Tongue (tissue), 2 donors: ENCODE results near the gene ZCCHC12. TPM values are rescaled to one million over a fixed set of nuclear protein-coding genes. Genes with fewer than 3 reads are reported as not detected.
"Not testable (repeated sequence)": the region's sequence is repeated elsewhere in the genome, so short reads cannot be mapped to it uniquely, and the experiment has no call there.

Source experiments
- DNase-seq: peaks from one replicate; pipeline ENCODE4 v3.0.0-alpha.2; 2015
- total RNA-seq: library from RNA; depleted of rRNA; stranded (reverse); fragments of >200 nt; gene quantifications from one replicate; pipeline ENCODE4 v1.2.3, GENCODE V29; 2014

ZCCHC12 gene
- total RNA-seq = 0.51 TPM

DNA sequence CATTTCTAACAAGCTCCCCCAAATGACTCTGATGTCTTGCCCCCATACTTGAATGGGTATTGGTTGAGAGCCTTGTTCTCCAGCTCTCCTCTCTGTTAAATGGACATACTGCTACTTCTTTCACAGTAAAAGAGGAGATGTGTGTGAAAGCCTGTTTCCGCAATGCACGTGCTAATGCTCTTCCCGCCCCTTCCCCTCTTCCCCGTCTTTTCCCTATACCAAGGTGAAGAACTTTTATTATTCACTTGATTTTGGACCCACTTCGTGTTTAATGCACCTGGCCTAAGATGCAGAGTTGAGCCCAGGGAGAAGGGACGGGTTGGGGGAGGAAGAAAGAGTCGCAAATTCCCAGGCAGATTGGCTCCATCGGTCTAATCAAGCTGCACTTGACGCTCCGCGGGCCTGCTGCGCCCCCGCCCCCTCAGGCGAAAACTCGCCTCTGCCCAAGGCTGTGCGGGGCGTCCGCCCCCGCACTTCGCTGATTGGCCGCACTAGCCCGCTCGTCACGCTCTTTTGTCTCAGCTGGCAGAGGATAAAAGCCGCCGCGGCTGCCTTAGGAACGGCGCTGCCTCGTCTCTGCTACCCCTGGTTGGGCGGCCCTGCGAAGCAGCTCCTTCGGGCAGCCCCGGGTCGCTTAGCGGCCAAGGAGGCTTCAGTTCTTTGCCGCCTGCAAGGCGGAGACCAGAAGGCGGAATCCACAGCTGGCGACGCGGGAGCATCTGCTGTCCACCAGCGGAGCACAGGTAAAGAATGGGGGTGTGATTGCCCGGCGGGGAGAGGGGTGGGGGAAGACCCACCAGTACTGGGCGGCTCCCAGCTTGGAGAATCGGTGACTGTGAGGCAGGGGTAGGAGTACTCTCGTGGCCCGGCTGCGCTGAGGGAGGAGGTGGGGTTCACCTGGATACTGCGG is at the start of gene ZCCHC12:
Gene ZCCHC12, plus strand, starts transcription at position 562 of the 910 bp plus-strand sequence. CDS start 1,421 bp downstream, outside the sequence.
- peak; percentile 76 for DNase-seq

DNA sequence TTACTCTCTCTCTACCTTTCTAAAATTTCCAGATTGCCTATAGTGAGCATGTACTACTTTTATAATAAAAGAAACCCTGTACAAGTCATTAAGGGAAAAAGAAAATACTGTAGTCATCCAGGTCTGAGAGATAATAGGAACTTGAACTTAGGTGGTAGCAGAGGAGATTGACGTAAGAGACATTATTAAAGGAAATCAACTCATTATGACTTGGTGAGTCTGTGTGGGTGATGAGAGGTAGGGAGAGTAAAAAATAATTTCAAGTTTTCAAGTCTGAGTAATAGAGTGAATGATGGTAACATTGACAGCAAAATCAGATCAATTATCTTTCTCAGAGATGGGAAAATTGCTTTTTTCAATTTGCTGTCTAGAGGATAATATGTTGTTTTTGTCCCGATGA is 44.0 kb upstream of the ZCCHC12 start:
- no peak for DNase-seq

DNA sequence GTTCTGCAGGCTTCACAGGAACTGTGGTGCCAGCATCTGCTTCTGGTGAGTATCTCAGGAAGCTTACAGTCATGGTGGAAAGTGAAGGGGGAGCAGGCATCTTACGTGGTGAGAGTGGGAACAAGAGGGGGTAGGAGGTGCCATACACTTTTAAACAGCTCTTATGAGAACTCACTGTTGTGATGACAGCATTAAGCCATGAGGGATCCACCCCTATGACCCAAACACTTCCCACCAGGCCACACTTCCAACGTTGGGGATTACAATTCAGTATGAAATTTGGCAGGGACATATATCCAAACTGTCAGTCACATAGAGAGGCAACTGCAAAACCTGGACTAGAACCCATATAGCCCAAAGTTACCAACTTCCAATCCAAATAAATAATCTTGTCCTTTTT is 43.1 kb upstream of the ZCCHC12 start:
- DNase-seq = no peak

GRCh38 chrX:118780911-118781310 is 42.7 kb upstream of the ZCCHC12 start:
- peak; percentile 42 for DNase-seq

DNA sequence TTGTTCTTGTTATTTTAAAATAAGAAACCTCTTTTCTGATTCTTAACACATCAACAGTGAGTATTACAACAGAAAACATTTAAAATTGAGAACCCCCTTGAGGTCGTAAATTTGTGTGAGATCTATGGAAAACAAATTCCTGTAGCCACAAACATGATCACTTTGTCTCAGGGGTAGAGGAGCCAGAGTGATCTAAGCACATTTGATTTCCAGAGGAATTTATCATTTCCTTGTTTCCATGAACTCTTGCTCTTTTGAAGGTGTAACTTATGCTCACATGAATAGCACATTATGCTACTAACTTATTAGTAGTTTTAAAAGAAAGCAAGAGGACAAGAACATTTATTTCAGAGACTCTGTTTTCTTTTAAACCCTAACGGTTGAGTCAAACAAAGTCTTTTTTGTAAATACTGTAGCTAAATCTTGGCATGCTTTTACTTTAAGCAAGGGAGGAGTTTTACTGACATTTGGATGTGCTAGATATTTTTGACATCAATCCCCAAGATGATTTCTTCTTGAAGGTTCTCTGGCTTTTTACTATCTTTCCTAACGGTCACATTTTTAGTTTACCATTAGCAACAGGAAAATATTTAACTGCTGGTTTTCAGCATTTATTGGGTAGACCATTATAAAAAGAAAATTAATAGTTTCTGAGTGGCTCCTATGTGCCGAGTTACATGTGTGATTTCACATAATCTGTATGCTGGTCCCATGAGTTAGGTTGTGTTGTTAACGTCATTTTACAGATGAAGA is 27.9 kb upstream of the ZCCHC12 start:
- DNase-seq = peak; percentile 29

DNA sequence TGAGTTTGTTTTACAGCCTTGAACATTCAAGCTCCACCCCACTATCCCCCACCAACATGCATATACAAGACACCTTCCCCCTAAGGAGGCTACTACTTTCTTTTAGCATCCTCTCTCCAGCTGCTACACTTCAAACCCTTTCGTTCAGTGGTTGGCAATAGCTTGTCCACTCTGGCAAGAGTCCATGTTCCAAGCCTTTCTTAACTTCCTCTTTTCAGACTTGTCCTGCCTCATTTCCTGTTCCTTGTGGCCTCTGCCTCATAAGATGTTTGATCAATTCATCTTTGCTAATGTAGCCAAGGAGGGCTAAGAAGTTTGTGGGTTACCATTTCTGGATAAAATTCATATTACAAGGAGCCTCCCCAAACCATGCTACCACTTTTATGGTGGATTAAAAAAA is 20.8 kb upstream of the ZCCHC12 start:
- no peak for DNase-seq

DNA sequence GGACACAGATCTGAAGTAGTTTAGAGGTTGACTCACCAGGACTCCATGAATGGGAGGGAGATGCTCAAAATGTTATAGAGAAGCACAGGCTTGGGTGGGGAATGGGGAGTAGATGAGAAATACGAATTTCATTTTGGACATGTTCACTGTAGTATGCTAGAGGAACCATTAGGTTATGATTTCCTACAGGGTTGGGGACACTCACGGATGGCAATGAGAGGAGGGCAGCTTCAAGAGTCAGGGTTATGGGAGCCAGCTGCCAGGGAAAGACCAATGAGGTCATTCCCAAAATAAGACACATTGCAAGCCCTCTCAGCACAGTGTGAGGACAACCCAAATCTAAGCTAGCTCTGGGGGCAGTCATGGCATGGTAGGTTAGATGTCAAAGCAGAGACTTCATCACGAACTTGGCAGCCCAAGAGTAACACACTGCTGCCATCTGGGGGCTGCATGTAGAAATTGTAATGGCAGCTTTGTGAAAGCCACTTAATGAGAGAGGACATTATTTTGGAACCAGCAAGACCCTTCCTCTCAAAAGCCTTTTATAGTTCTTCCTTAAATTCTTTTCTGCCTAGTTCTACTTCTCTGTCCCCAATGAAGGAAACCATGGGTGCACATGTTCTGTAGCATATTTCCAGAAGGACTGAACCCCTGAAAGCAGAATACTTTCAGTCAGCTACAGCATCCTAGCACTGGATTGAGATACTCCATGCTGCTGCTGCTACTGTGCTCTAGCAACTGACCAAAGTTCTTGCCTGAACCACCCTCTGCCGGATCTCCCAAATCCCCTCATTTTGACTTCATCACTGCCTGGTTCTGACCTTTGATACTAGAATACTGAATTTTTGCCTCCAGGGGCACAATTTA is 16.2 kb upstream of the ZCCHC12 start:
- DNase-seq = peak; percentile 67

DNA sequence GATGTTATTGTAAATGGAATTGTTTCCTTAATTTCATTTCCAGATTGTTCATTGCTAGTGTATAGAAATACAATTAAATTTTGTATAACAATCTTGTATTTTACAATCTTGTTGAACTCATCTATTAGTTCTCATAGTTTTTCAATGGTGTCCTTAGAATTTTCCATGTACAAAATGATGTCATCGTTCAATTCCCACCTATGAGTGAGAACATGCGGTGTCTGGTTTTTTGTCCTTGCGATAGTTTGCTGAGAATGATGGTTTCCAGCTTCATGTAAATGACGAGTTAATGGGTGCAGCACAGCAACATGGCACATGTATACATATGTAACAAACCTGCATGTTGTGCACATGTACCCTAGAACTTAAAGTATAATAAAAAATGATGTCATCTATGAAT is 6.4 kb upstream of the ZCCHC12 start:
- not testable (repeated sequence) for DNase-seq

DNA sequence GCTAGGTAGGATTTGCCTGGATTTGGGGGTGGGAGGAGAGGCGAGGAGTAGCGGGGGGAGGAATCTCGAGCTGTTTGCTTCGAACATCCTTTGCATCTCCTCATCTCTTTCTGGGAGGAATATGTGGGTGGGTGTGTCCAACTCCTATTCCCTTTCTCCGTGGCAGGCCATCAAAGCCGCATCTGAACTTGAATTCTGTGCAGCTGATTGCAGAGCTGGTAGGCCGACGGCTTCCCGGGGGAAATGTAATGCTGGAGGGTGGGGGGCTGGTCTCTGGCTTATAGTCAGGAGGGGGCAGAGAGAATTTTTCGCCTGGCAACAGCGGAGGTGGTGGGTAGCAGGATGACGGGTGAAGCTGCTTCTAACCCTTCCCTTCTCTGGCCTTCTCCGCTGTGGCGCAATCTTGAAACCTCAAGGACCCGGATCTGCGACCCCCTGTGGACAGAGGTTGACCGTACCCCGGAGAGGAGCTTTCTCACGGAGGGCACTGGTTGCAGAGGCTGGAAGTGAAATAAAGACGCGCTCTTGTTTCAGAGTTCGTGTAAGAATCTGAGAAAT is 628 bp downstream of the ZCCHC12 start:
- no peak for DNase-seq

- DNase-seq = no peak
Measured at GRCh38 chrX:118825227-118825626, 1.6 kb downstream of the ZCCHC12 start.

- peak; percentile 74 for DNase-seq
Measured at GRCh38 chrX:118839334-118839958, 15.8 kb downstream of the ZCCHC12 start.

DNA sequence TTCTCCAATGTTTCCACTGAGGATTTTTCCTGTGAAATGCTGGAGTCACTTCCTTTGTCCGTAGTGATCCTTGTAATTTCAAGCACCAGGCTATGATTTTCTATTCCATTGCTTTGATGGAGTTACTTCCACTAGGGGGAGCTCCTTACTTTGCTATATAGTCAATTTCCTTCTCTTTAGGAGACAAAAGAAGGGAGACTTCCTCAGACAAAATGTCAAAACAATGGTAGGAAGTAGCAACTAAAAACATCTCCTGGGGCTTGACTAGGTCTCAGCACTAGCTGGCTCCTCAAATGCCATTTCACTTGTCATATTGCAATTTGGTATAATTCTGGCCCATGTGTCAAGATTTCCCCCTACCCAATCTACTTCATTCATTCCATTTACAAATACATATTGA is 24.1 kb downstream of the ZCCHC12 start:
- peak; percentile 78 for DNase-seq

DNA sequence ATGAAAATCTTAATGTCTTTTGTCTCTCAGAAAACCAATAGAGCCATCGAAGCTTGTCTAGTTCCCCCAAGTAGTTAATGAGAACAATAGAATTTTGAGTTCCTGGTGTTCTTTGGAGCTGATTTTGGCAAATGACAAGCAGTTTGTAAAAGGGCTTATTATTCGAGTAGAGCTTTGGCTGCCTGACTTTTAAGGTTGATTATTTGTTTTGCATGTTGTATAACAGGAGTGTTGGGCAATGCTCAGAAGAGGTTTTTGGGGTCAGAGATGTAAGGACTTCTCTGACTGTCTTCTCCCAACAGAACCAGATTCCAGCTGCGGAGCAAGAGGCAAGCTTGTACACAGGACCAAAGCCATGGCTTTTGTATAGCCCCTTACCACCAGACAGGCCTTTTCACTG is 30.0 kb downstream of the ZCCHC12 start:
- no peak for DNase-seq

GRCh38 chrX:118855681-118856310 is 32.2 kb downstream of the ZCCHC12 start:
- DNase-seq = no peak

- DNase-seq = no peak
Measured at GRCh38 chrX:118857006-118857405, 33.4 kb downstream of the ZCCHC12 start.

GRCh38 chrX:118861338-118861737 is 37.7 kb downstream of the ZCCHC12 start:
- no peak for DNase-seq

- peak; percentile 43 for DNase-seq
Measured at GRCh38 chrX:118862091-118862490, 38.5 kb downstream of the ZCCHC12 start.

- no peak for DNase-seq
Measured at GRCh38 chrX:118862979-118863378, 39.4 kb downstream of the ZCCHC12 start.

- DNase-seq = peak; percentile 44
Measured at GRCh38 chrX:118864063-118864635, 40.5 kb downstream of the ZCCHC12 start.

DNA sequence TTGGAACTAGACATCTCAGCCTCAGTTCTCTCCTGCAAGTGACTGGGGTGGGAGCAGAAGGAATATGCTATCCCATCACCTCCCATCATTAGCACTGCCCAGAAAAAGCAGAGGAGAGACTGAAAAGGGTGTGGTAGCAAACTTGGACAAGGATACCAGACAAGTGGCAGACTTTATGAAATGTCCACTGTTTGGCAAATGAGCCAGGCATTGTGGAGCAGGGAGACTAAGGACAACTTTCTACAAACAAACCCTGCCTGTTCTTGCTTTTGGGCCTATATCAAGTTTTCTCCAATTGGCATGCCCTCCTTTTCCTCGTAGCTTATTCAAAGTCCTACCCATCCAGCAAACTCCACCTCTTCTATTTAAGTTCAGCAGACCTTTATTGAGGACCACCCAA is 41.6 kb downstream of the ZCCHC12 start:
- no peak for DNase-seq

- DNase-seq = no peak
Measured at GRCh38 chrX:118867251-118867650, 43.6 kb downstream of the ZCCHC12 start.
